GM19035 (cell line): ENCODE results near the gene CNIH1.
"Not testable (repeated sequence)": the region's sequence is repeated elsewhere in the genome, so short reads cannot be mapped to it uniquely, and the experiment has no call there.

Experiments
- ATAC-seq: cut with Tn5 transposase; IDR thresholded peaks from one replicate; pipeline ENCODE4 v1.9.1; 2021; ENCODE audit not compliant: unreplicated experiment

CNIH1 gene

GRCh38 chr14:54392131-54392859, 48.9 kb downstream of the CNIH1 start:
- no peak for ATAC-seq

GRCh38 chr14:54387328-54387727, 53.8 kb downstream of the CNIH1 start:
- no peak for ATAC-seq

DNA sequence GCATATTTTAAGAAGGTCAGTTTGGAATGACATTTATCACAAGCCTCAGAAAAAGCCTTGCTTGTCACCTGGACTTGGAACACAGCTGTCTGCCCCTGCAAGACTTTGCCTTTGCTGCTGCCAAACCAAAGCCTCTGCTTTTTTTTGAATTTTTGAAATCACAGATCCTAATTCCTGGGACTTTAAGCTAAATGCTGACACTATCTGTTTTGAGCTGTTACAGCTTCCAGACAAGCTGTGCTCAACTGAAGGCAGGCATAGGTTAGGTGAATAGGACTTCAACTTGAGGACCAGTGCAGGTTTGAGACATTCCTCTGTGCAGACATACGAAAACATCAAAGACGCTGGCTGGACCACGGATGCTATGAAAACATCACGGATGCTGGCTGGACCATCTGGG, 55.6 kb downstream of the CNIH1 start:
- ATAC-seq = no peak

GRCh38 chr14:54383835-54384234, 57.3 kb downstream of the CNIH1 start:
- ATAC-seq = no peak

- ATAC-seq = no peak
Observed at GRCh38 chr14:54381821-54382220, 59.4 kb downstream of the CNIH1 start.

GRCh38 chr14:54380558-54380957, 60.6 kb downstream of the CNIH1 start:
- ATAC-seq = not testable (repeated sequence)

GRCh38 chr14:54378893-54379292, 62.3 kb downstream of the CNIH1 start:
- not testable (repeated sequence) for ATAC-seq

DNA sequence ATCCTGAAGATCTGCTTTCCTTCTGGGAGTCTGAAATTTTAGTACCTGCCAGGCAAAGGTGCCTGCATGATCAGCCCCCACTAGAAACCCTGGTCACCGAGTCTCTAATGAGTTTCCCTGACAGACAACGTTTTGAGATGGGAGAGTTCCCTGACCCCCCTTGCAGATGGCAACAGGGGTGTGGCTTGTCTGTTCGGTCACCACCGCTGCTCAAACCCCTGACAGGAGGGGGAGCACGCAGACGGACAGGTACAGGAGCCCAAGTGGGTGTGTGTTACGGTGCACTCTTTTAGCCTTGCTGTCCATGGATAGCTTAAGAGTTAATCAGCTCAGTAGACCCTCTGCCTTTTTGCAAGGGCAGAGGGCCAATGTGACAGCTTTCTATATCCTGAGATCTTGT, 63.7 kb downstream of the CNIH1 start:
- ATAC-seq = peak; percentile 65

DNA sequence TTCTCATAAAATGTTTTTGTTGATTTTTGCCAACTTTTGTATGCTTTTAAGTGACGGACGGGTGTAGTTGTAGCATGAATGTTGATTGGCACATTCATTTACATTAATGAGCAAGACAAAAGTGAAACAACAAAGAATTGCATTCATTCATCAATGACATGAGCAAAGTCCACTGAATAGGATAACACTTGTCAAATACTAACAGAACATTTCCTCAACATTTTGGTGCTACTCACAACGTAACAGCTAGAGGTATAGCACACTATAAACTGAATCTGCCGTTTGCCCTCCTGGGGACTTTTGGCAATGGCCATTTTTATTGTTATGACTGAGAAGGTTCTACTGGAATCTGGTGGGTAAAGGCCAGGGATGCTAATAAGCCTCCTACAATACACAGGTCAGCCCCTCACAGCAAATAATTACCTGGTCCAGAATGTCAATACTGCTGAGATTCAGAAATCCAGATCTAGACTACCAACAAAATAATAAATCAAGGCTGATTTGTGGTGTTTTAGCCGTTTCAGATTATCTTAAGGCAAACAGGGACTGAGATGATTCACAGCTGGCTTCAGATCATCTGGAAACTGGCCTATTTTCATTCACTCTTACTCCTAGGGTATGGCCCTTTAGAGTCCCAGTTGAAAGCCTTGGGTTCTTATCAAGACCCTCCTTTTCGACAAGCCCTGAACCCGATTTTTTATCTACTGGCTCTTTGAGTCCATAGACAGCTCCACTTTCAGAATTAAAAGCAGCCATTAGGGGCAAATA, 66.9 kb downstream of the CNIH1 start:
- no peak for ATAC-seq
